GM18505 (cell line): ENCODE results near the gene LRRC34.
A peak's percentile ranks its signal among the peaks of the same experiment; 100 is the strongest.

Source experiments
- ATAC-seq: cut with Tn5 transposase; IDR thresholded peaks from one replicate; pipeline ENCODE4 v1.9.1; 2021; ENCODE audit not compliant: unreplicated experiment
- POLR2A ChIP-seq: IDR thresholded peaks from 4 replicates; pipeline ENCODE4 v1.6.1; 2011; ENCODE audit warnings: borderline replicate concordance; ENCODE audit not compliant: insufficient read depth, insufficient read length; ENCODE audit errors: extremely low read depth

Gene LRRC34

DNA sequence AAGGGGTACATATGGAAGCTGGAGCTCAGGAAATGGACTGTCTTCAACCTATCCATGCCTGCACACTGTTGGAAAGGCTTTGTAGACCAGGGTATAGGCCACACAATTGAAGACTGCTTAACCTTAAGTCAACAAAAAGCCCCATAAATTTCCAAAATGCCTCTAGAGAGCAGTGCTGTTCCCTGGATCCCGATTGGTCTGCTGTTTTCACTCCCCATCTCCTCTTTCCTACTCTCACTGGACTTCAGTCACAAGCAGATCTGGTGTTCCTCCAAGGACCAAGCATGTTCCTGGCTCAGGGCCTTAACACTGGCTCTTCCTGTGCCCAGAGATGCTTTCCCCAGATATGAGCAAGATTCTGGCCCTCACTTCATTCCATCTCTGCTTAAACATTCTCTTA lies 22.8 kb upstream of the LRRC34 start:
- TF ChIP-seq POLR2A, result no peak
- no peak for ATAC-seq

DNA sequence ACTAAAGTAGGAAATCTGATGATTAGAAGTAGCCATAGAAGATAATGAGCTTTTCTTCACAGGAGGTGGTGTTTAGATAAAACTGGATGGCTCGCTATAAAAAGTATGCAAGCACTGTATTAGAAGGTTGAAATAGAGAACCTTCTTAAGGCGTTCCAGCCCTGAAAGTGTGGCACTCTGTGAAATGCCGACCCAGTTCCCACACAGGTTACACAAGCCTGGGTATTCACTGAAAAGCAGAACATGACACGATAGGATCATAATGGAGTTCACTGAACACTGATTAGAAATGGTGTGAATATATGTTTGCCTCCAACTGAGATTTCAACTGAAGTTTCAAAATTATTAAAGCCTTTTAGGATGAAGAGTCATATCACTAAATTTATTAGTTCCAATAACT lies 15.0 kb upstream of the LRRC34 start:
- TF ChIP-seq POLR2A, result no peak
- ATAC-seq, result no peak

DNA sequence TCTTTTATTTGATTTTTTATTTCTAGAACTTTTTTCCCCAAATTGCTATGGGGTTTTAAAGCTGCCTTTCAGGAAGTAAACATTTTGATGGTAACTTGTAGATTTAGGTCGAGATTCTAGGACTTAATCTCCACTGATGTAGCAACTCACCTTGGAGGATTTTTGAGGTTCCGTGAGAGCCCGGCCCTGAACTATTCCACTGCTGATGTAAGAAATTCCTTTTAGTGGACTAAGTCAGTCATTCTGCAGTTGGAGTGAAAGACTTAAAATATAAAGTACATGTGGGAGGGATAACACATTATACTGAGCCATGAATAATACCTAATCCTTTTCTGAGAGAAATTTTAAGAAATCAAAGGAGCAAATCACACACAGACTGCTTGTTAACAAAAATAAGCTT lies 12.6 kb upstream of the LRRC34 start:
- no peak for TF ChIP-seq POLR2A
- no peak for ATAC-seq

DNA sequence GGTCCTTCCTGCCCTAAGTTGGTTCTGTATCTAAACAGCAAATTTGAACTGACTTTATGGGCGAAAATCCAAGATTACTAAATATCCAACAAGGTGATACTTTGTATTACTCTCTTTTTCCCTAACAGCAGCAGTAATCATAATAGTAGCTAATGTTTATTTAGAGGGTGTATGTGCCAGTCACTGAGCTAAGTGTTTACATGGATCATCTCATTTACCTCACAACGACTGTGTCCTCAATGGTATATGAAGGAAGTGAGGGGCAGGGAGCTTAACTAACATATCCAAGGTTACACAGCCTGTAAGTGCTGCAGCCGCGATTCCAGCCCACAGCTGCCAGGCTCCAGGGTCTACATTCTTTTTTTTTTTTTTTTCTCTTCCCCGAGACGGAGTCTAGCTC lies 10.3 kb upstream of the LRRC34 start:
- TF ChIP-seq POLR2A, result no peak
- no peak for ATAC-seq

DNA sequence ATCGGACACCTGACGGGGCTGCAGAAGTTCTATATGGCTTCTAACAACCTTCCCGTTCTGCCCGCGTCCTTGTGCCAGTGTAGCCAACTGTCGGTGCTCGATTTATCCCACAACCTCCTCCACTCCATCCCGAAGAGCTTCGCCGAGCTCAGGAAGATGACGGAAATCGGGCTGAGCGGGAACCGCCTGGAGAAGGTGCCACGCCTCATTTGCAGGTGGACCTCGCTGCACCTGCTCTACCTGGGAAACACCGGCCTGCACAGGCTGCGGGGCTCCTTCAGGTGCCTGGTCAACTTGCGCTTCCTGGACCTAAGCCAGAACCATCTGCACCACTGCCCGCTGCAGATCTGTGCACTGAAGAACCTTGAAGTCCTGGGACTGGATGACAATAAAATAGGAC lies 9.8 kb upstream of the LRRC34 start:
- TF ChIP-seq POLR2A, result no peak
- ATAC-seq, result no peak

DNA sequence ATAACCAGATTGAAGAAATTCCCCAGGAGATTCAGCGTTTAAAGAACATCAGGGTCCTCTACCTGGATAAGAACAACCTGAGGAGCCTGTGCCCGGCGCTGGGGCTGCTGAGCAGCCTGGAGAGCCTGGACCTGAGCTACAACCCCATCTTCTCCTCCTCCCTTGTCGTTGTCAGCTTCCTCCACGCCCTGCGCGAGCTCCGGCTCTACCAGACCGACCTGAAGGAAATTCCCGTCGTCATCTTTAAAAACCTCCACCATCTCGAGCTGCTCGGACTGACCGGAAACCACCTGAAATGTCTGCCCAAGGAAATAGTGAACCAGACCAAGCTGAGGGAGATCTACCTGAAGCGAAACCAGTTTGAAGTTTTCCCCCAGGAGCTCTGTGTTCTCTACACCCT lies 9.4 kb upstream of the LRRC34 start:
- no peak for ATAC-seq
- no peak for TF ChIP-seq POLR2A

DNA sequence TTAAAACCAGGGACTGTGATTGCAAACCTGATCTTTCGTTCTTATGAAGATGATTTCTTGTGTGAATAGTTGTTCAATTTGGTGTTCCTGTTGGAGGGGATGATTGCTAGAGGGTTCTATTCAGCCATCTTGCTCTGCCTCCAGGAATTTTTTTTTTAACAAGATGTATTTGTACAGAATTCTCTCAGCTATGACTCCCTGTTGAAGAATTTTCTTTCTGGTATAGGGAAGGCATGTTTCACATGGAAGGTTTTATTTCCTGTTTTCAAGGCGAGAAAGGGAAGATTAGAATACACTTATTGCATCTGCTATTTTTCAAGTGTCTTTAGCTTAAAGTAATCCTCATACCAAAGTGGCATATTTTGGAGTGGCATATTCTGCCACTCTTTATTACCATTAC lies 5.6 kb upstream of the LRRC34 start:
- no peak for TF ChIP-seq POLR2A
- no peak for ATAC-seq

DNA sequence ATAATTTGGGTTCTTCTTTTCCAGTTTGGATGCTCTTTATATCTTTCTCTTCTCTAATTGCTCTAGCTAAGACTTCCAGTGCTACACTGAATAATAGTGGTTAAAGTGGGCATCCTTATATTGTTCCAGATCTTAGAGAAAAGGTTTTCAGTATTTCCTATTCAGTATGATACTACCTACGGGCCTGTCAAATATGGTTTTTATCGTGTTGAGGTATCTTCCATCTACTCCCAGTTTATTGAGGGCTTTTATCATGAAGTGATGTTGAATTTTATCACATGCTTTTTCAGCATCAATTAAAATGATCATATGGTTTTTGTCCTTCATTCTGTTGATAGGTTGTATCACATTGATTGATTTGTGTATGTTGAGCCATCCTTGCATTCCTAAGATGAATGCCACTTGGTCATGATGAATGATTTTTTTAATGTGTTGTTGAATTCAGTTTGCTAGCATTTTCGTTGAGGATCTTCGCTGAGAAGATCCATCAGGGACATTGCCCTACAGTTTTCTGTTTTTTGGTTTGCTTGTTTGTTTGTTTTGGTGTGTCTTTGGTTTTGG lies 3.0 kb upstream of the LRRC34 start:
- no peak for TF ChIP-seq POLR2A
- ATAC-seq, result no peak

DNA sequence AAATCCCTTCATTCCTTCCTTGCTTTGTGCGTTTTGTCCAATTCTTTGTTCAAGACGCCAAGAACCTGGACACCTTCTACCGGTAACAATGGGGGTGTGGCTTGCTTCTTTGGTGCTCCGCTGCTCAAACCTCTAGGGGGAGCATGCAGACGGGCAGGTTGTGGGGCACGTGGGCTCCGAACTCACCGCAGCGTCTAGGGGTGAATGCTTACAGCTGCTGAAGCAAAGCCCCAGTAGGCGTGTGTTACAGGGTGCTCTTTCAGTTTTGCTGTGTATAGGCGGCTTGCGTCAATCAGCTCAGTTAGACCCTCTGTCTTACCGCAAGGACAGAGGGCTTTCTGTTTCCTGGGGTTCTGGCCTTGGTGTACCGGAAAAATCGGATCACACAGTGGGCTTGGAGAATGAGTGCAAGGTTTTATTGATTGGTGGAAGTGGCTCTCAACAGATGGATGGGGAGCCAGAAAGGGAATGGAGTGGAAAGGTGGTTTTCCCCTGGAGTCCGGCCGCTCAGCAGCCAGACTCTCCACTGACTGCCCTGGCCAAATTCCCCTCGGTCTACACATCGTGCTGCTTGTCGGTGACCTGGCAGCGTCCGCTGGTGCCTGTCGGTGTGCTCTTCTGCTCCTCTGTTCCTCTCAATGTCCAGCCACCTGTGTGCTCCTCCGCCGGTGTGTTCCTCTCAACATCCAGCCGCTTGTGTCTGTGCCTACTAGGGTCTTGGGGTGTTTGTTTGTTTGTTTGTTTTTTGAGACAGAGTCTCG lies 1.2 kb upstream of the LRRC34 start:
- peak; percentile 88 for ATAC-seq
- no peak for TF ChIP-seq POLR2A

DNA sequence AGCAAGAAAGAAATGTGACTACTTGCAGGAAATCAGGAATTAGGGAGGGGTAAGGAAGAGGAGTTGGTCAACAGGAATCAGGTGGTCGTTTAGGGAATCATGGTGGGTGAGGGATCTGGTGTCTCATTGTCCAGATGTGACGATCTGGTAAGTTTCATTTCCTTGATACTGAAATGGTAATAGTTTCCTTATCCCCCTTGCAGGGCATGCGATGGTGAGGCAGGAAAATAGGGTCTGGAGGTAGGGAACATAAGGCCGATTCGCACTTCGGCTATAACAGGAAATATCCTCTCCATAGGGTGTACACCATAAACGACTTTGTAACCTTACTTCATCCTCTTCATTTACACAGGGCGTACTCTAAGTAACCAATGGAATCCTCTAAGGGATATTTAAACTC lies 574 bp upstream of the LRRC34 start:
- no peak for TF ChIP-seq POLR2A
- ATAC-seq, result no peak

DNA sequence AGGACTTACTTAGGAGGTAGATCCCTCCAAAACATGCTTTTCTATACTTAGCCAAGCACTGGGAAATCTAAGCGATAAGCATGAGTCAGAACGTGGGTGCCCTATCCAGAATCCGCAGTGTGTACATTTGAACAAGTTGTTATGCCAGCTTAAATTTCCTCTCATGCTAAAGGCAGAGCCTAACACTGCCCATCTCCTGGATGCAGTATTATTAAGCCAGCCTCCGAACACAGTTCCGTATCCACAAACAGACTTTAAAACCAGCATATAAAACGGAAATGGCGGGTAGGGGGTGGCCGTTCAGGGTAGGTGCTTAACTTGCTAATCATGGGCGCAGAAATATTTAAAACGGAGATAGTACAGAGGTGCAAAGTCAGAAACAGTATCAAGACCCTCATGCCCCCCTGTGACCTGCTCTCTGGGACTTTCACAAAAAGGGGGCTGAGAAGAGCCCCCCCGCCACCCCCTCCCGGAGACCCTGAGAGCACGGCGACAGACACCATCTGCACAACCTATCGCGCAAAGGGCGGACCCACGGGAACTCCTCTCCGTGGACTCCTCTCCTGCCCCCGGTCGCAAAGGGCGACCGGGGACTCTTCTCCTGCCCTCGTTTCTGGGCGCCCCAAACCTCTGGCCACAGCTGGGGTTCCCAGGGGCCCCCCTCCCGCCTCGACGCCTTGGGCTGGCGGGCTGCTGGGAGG lies 923 bp downstream of the LRRC34 start:
- ATAC-seq, result peak; percentile 10
- no peak for TF ChIP-seq POLR2A

DNA sequence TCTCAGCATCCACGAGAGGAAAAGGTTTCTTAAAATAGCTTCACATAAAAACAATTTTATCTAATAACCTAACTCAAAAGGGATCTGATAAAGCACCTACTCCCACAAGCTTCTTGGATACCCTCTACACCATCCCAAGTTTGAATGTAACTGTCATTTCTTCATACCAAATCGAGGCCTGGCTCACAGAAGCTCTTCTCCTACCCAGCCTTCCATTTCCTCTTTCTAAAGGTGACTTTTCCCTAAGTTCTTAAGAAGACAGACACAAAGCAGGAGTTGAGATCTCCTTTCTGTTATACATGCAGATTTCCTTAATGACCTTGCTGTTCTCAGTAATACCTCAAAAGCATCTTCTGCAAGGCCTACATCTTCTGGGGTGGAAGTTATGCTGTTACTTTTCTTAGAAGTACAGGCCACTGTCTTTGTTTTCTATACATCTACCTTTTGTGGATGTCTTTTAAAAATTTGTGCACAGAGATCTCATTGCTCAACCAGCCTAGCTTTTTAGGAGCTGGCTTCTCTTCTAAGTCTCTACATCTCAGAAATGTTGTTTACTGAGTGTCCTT lies 3.4 kb downstream of the LRRC34 start:
- no peak for TF ChIP-seq POLR2A
- ATAC-seq, result no peak

DNA sequence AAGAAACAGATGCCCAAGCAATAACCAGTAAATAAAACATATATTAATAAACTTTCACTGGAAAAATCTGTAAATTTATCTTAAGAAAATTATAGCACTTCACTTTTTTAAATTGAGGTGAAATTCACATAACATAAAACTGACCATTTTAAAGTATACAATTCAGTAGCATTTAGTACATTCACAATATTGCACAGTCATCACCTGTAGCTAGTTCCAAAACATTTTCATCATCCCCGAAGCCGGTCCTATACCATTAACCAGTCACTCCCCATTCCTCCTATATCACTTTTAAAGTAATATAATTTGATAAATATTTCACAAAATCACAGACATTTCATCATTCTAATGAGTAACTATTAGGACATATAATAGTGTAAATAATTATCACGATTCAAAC lies 8.0 kb downstream of the LRRC34 start:
- ATAC-seq, result no peak
- no peak for TF ChIP-seq POLR2A

DNA sequence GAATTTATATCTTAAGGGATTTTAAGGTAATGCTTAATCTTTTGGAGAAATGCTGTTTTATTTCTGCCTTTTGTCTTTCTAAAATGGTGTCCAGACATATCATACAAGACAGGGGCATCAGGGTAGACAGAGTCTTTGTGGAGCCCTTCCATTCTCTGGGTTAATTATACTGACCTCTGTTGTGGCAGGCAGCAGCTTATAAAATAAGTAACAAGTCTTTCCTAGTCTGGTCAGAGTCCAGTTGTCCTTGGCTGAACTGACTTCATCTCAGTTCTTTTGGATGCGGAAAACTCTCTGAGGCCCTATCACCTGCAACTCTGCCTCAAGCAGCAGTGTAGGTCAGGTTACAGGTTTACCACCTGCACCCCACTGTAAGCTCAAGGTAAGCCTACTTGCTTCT lies 20.3 kb downstream of the LRRC34 start:
- ATAC-seq, result no peak
- no peak for TF ChIP-seq POLR2A
